AG20443 (cell line): ENCODE data around the gene VPS41.

Source experiments
- DNase-seq: peaks from one replicate; pipeline ENCODE4 v3.0.0; 2012; ENCODE audit warnings: low spot score, mixed read lengths

The VPS41 gene

GRCh38 chr7:38806912-38807311 is 102.1 kb downstream of the VPS41 start:
- no peak for DNase-seq

GRCh38 chr7:38801786-38802185 is 107.2 kb downstream of the VPS41 start:
- no peak for DNase-seq

- no peak for DNase-seq
Measured at GRCh38 chr7:38798552-38799267, 110.3 kb downstream of the VPS41 start.

GRCh38 chr7:38796626-38797501 is 112.1 kb downstream of the VPS41 start:
- DNase-seq, result peak; percentile 55

- DNase-seq, result no peak
Measured at GRCh38 chr7:38795593-38795992, 113.4 kb downstream of the VPS41 start.

- DNase-seq, result no peak
Measured at GRCh38 chr7:38781991-38782390, 127.0 kb downstream of the VPS41 start.

- DNase-seq, result no peak
Measured at GRCh38 chr7:38777609-38778008, 131.4 kb downstream of the VPS41 start.

GRCh38 chr7:38775506-38776175 is 133.3 kb downstream of the VPS41 start:
- DNase-seq, result no peak

GRCh38 chr7:38773430-38773829 is 135.6 kb downstream of the VPS41 start:
- no peak for DNase-seq

- no peak for DNase-seq
Measured at GRCh38 chr7:38760226-38760625, 148.8 kb downstream of the VPS41 start.

- no peak for DNase-seq
Measured at GRCh38 chr7:38759028-38759427, 150.0 kb downstream of the VPS41 start.

GRCh38 chr7:38757931-38758330 is 151.1 kb downstream of the VPS41 start:
- DNase-seq, result no peak

- DNase-seq, result no peak
Measured at GRCh38 chr7:38756521-38756920, 152.5 kb downstream of the VPS41 start.

GRCh38 chr7:38753347-38753746 is 155.6 kb downstream of the VPS41 start:
- no peak for DNase-seq

- peak; percentile 13 for DNase-seq
Measured at GRCh38 chr7:38751416-38751815, 157.6 kb downstream of the VPS41 start.

- DNase-seq, result no peak
Measured at GRCh38 chr7:38748056-38748610, 160.9 kb downstream of the VPS41 start.

- no peak for DNase-seq
Measured at GRCh38 chr7:38746438-38746837, 162.6 kb downstream of the VPS41 start.

- DNase-seq, result peak; percentile 52
Measured at GRCh38 chr7:38744746-38745145, 164.2 kb downstream of the VPS41 start.

GRCh38 chr7:38743899-38744298 is 165.1 kb downstream of the VPS41 start:
- no peak for DNase-seq

- DNase-seq, result no peak
Measured at GRCh38 chr7:38740041-38740440, 168.9 kb downstream of the VPS41 start.

GRCh38 chr7:38736138-38736537 is 172.9 kb downstream of the VPS41 start:
- no peak for DNase-seq

- DNase-seq, result peak; percentile 34
Measured at GRCh38 chr7:38731215-38731614, 177.8 kb downstream of the VPS41 start.
